ENCODE data around the gene FAAP100.

GRCh38 chr17:81544281-81544974, 7.7 kb downstream of the FAAP100 start:
- no peak for TF ChIP-seq CTCF (optimal IDR thresholded peaks at IDR 0.05 in 1 of 3, IDR thresholded peaks at IDR 0.05 in 1 of 3, conservative IDR thresholded peaks at IDR 0.05 in 1 of 3; ENCODE audit: extremely low read depth in 1 of 3, insufficient read depth in 2 of 3, low read length in 3 of 3)
- no peak for TF ChIP-seq EZH2 (IDR thresholded peaks at IDR 0.05; ENCODE audit: low read length)
